Adrenal gland (tissue), 5 donors: ENCODE results near the gene VPS39.

Source experiments
- CTCF ChIP-seq, 6 experiments: fragments of 450-650 bp in 4 of 6; fragments of 200-600 bp in 2 of 6; sonication (generic) in 1 of 6; IDR thresholded peaks; 1 replicate in 5 of 6; 2 replicates in 1 of 6; pipeline versions ENCODE4 v1.5.1 to v1.8.0; 2016 to 2021; ENCODE audit warnings: antibody characterized with exemption in 6 of 6, mild to moderate bottlenecking in 2 of 6, moderate library complexity in 1 of 6
- POLR2A ChIP-seq, 2 donors: fragments of 450-650 bp; IDR thresholded peaks; one replicate each; pipeline ENCODE4 v1.6.1; 2017; ENCODE audit warnings: antibody characterized with exemption in 2 of 2, mild to moderate bottlenecking in 2 of 2, moderate library complexity in 1 of 2
- donor health status: DM: no; HTN: no; CAD: no.

GRCh38 chr15:42136513-42136912 is 71.6 kb downstream of the VPS39 start:
- no peak for TF ChIP-seq CTCF (IDR thresholded peaks at IDR 0.05)
- no peak for TF ChIP-seq POLR2A (IDR thresholded peaks at IDR 0.05)
